HepG2 (cell line): Measurements from ENCODE around the gene NCLN. TPM values are rescaled to one million over a fixed set of nuclear protein-coding genes. Genes with fewer than 3 reads are reported as not detected.

ENCODE experiments used
- ATAC-seq: fragments of 200-7000 bp; cut with Tn5 transposase; 3 replicates; pipeline ENCODE4 v1.9.1; 2020; ENCODE audit warnings: mild to moderate bottlenecking, moderate library complexity
- BruUV-seq: library from RNA; stranded (reverse); fragments of 400-500 nt; replicated peaks from 2 replicates; lab custom pipeline; 2021; lab: Mats Ljungman, UMichigan
- CTCF ChIA-PET: fragments of 300-600 bp; formaldehyde crosslinking; extraction: SDS; loops from one replicate; lab custom pipeline; 2021; ENCODE audit warnings: low total read pairs, inconsistent platforms, low intra/inter-chr PET ratio; lab: Yijun Ruan, JAX
- POLR2A ChIA-PET: fragments of 350-600 bp; sonication (Branson Sonifier 250); formaldehyde crosslinking; loops from one replicate; lab custom pipeline; 2020; ENCODE audit warnings: antibody characterized with exemption, inconsistent platforms; lab: Yijun Ruan, JAX
- DNase-seq: peaks from one replicate; pipeline ENCODE4 v3.0.0-alpha.2; 2015; ENCODE audit warnings: low spot score
- FAIRE-seq: peaks from 3 replicates; lab custom pipeline; 2011; peaks lifted over from hg19 to GRCh38; lab: Jason Lieb, UNC
- H2AFZ ChIP-seq: one replicate; pipeline ENCODE4 v1.6.1; 2011; ENCODE audit warnings: low read length, inconsistent platforms
- H3K27ac ChIP-seq: fragments of 300-600 bp; 3 replicates; pipeline ENCODE4 v1.8.0; 2011; ENCODE audit warnings: mixed run types, mild to moderate bottlenecking, mixed read lengths, low read length, inconsistent platforms; ENCODE audit not compliant: insufficient read depth; ENCODE audit errors: extremely low read length
- H3K27me3 ChIP-seq, 2 experiments: fragments of 200-600 bp in 1 of 2; 2 replicates in 1 of 2; 3 replicates in 1 of 2; pipeline versions ENCODE4 v1.6.0 to v1.8.0; 2011; ENCODE audit warnings: low read length in 2 of 2, mild to moderate bottlenecking in 2 of 2, moderate library complexity in 2 of 2, inconsistent platforms in 1 of 2; ENCODE audit not compliant: insufficient read depth in 2 of 2, control insufficient read depth in 1 of 2
- H3K36me3 ChIP-seq, 2 experiments: fragments of 200-600 bp in 1 of 2; replicated peaks in 1 of 2; 2 replicates in 1 of 2; 3 replicates in 1 of 2; pipeline versions ENCODE4 v1.5.1 to v1.8.0; 2011; ENCODE audit warnings: low read length in 2 of 2, inconsistent platforms in 1 of 2; ENCODE audit not compliant: insufficient read depth in 2 of 2, control insufficient read depth in 1 of 2
- H3K4me1 ChIP-seq: 2 replicates; pipeline ENCODE4 v1.5.1; 2012; ENCODE audit warnings: low read length, inconsistent platforms; ENCODE audit not compliant: insufficient read depth
- H3K4me2 ChIP-seq: 2 replicates; pipeline ENCODE4 v1.6.0; 2011; ENCODE audit warnings: low read depth, low read length, inconsistent platforms
- H3K4me3 ChIP-seq, 3 experiments: fragments of 200-600 bp in 1 of 3; sonication (generic), shearing (Covaris generic) in 1 of 3; replicated peaks in 1 of 3; 2 replicates each; pipeline ENCODE4 v1.5.1; 2011 to 2016; ENCODE audit warnings: low read length in 3 of 3, inconsistent platforms in 2 of 3, low read depth in 2 of 3, mild to moderate bottlenecking in 2 of 3, control low read depth in 1 of 3, mixed read lengths in 1 of 3; ENCODE audit not compliant: insufficient read depth in 1 of 3
- H3K79me2 ChIP-seq: one replicate; pipeline ENCODE4 v1.6.1; 2011; ENCODE audit warnings: low read length, inconsistent platforms; ENCODE audit not compliant: insufficient read depth
- H3K9ac ChIP-seq: 2 replicates; pipeline ENCODE4 v1.6.0; 2011; ENCODE audit warnings: mild to moderate bottlenecking, low read depth, low read length, inconsistent platforms; ENCODE audit not compliant: insufficient read depth
- H3K9me3 ChIP-seq: 2 replicates; pipeline ENCODE4 v1.5.1; 2012; ENCODE audit warnings: mild to moderate bottlenecking, low read length
- H4K20me1 ChIP-seq: 2 replicates; pipeline ENCODE4 v1.6.0; 2011; ENCODE audit warnings: inconsistent platforms, mild to moderate bottlenecking, low read length, moderate library complexity; ENCODE audit not compliant: insufficient read depth
- CAMTA2 ChIP-seq: sonication (generic); formaldehyde crosslinking; IDR thresholded peaks from 2 replicates; pipeline ENCODE4 v1.4.0; 2020; ENCODE audit warnings: mild to moderate bottlenecking, missing genetic modification reagents, borderline replicate concordance
- CENPT ChIP-seq: sonication (generic); formaldehyde crosslinking; IDR thresholded peaks from 2 replicates; pipeline ENCODE4 v1.8.0; 2022; ENCODE audit warnings: low read depth, mild to moderate bottlenecking, moderate library complexity, missing genetic modification reagents
- KMT2B ChIP-seq: IDR thresholded peaks from 2 replicates; pipeline ENCODE4 v1.6.1; 2016; ENCODE audit warnings: missing genetic modification reagents, missing compliant biosample characterization
- MZF1 ChIP-seq: sonication (generic); formaldehyde crosslinking; IDR thresholded peaks from 2 replicates; pipeline ENCODE4 v1.8.1; 2023; ENCODE audit warnings: mild to moderate bottlenecking, missing genetic modification reagents, borderline replicate concordance
- RNF2 ChIP-seq: fragments of 450-650 bp; conservative IDR thresholded peaks from 2 replicates; pipeline ENCODE4 v1.6.1; 2016; ENCODE audit warnings: low read depth
- SMYD3 ChIP-seq: sonication (generic); formaldehyde crosslinking; IDR thresholded peaks from 2 replicates; pipeline ENCODE4 v1.8.1; 2023; ENCODE audit warnings: mild to moderate bottlenecking, missing genetic modification reagents
- TCF7 ChIP-seq: sonication (generic); IDR thresholded peaks from 2 replicates; pipeline ENCODE4 v1.6.1; 2016; ENCODE audit warnings: antibody characterized with exemption, low read depth
- XRCC5 ChIP-seq: fragments of 200-400 bp; formaldehyde crosslinking; optimal IDR thresholded peaks from 2 replicates; pipeline ENCODE3; 2017; ENCODE audit warnings: mild to moderate bottlenecking, low read length
- ZBTB7A ChIP-seq: sonication (generic); formaldehyde crosslinking; IDR thresholded peaks from 2 replicates; pipeline ENCODE4 v1.8.0; 2022; ENCODE audit warnings: mild to moderate bottlenecking, missing genetic modification reagents
- ZFP36L2 ChIP-seq: sonication (generic); formaldehyde crosslinking; IDR thresholded peaks from 2 replicates; pipeline ENCODE4 v1.4.0; 2020; ENCODE audit warnings: missing genetic modification reagents
- ZNF274 ChIP-seq: sonication (generic); formaldehyde crosslinking; IDR thresholded peaks from 2 replicates; pipeline ENCODE4 v1.5.1; 2020; ENCODE audit warnings: mild to moderate bottlenecking, missing genetic modification reagents
- ZNF607 ChIP-seq: sonication (generic); formaldehyde crosslinking; IDR thresholded peaks from 2 replicates; pipeline ENCODE4 v1.5.1; 2020; ENCODE audit warnings: missing genetic modification reagents, mild to moderate bottlenecking, borderline replicate concordance
- WGBS: methylation state at CpG from one replicate; pipeline ENCODE4 v1.1.6; 2017; ENCODE audit warnings: low lambda C conversion rate; 5-methylcytosine and 5-hydroxymethylcytosine counted together
- in situ Hi-C: cut with HindIII; loops from 2 replicates; pipeline ENCODE4 v1.10.0; 2017; ENCODE audit warnings: low pct_unique_long_range_greater_than_20kb; ENCODE audit not compliant: extremely low pct_ligation_motif_present
- intact Hi-C: fragments of 100-400 bp; cut with micrococcal nuclease; formaldehyde crosslinking; loops from one replicate; pipeline ENCODE4 v1.10.0; 2022; ENCODE audit not compliant: unreplicated experiment
- polyA plus RNA-seq, 8 experiments: library from polyadenylated mRNA; depleted of rRNA in 3 of 8; stranded (reverse) in 7 of 8; unstranded in 1 of 8; fragments of >200 nt; fragmentation: Illumina TruSeq in 4 of 8; extraction: Trizol in 4 of 8; gene quantifications; 2 replicates each; pipeline versions ENCODE4 v1.2.1 to v1.2.3, GENCODE V29; 2011 to 2016; ENCODE audit warnings: low read depth in 4 of 8, missing spikeins in 1 of 8, mixed read lengths in 1 of 8; ENCODE audit not compliant: insufficient read depth in 1 of 8
- total RNA-seq, 5 experiments: library from RNA; depleted of rRNA; stranded (reverse); fragments of >200 nt; fragmentation: Illumina TruSeq; extraction: Trizol; gene quantifications; 2 replicates each; pipeline ENCODE4 v1.2.3, GENCODE V29; 2016; ENCODE audit warnings: low read depth in 1 of 5
- TF ChIP-seq, protein P1 (sequence below): sonication (generic); formaldehyde crosslinking; IDR thresholded peaks from 2 replicates; pipeline ENCODE4 v1.4.0; 2020; ENCODE audit warnings: missing genetic modification reagents

The NCLN gene
- total and polyA plus RNA-seq, 2 of the 13 experiments (the other 11 are each of a cell fraction or from before 2014, with no cell fraction given): 42.6 to 56.0 TPM

GRCh38 chr19:3204646-3205275, 19.0 kb downstream of the NCLN start:
- ChIA-PET CTCF (no interaction called here), POLR2A (no interaction called here)
- H3K79me2 ChIP-seq: no peaks in the 10 kb centered on the region
- FAIRE-seq (no peak), ATAC-seq (no peak), DNase-seq (no peak)
- H3K4me3 ChIP-seq: no peak overlapping the region
- H4K20me1 ChIP-seq: no peaks in the 10 kb centered on the region
- no peaks in the 10 kb centered on the region for H3K4me1 ChIP-seq
- H3K27ac ChIP-seq: no peak overlapping the region
- no peaks in the 10 kb centered on the region for H3K27me3 ChIP-seq
- TF ChIP-seq SMYD3: no peak
- TF ChIP-seq, protein P1, sequence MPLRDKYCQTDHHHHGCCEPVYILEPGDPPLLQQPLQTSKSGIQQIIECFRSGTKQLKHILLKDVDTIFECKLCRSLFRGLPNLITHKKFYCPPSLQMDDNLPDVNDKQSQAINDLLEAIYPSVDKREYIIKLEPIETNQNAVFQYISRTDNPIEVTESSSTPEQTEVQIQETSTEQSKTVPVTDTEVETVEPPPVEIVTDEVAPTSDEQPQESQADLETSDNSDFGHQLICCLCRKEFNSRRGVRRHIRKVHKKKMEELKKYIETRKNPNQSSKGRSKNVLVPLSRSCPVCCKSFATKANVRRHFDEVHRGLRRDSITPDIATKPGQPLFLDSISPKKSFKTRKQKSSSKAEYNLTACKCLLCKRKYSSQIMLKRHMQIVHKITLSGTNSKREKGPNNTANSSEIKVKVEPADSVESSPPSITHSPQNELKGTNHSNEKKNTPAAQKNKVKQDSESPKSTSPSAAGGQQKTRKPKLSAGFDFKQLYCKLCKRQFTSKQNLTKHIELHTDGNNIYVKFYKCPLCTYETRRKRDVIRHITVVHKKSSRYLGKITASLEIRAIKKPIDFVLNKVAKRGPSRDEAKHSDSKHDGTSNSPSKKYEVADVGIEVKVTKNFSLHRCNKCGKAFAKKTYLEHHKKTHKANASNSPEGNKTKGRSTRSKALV: no peak
- no peak for TF ChIP-seq MZF1 (CRISPR knock-in tag)
- TF ChIP-seq CENPT: no peak
- no peak for TF ChIP-seq RNF2
- TF ChIP-seq TCF7: no peak
- TF ChIP-seq KMT2B (CRISPR knock-in tag): no peak
- TF ChIP-seq ZNF607 (CRISPR knock-in tag): no peak
- no peak for TF ChIP-seq XRCC5
- TF ChIP-seq CAMTA2 (CRISPR knock-in tag): no peak
- no peak for TF ChIP-seq ZBTB7A (CRISPR knock-in tag)
- TF ChIP-seq ZFP36L2 (CRISPR knock-in tag): no peak
- TF ChIP-seq ZNF274 (CRISPR knock-in tag): no peak
- no peaks in the 10 kb centered on the region for H3K9me3 ChIP-seq
- no peak overlapping the region for H2AFZ ChIP-seq
- in situ Hi-C loops (no loop called here), intact Hi-C loops (no loop called here)
- H3K4me2 ChIP-seq: no peak overlapping the region
- no peak overlapping the region for H3K9ac ChIP-seq
- 97% methylated on average over 13 of the region's 35 CpGs for WGBS
- BruUV-seq: no TSS peak
- H3K36me3 ChIP-seq: peaks cover 5 to 26% of the 10 kb centered on the region in 2 experiments; a peak in 4 of 5 replicates
